Measurements from ENCODE around the gene SLC37A2.

DNA sequence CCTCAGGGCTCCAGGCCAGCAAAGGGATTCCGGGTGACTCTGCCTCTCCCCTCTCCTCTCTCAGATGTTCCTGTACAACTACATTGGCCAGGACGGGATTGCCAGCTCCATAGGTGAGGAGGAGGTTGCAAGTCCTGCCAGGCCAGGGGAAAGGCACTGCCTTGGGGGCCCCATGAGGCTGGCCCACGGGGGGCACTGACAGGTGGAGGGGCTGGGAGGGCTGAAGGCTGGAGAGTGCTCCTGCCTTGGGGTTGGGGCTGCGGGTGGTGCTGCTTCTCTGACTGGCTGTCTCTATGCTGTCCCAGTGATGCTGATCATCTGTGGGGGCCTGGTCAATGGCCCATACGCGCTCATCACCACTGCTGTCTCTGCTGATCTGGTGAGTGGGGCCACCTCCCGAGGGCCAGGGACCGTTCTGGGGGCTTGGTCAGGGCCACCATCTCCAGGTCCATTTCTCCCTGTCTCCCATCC lies 21.7 kb downstream of the SLC37A2 start:
- TF ChIP-seq, protein P1, sequence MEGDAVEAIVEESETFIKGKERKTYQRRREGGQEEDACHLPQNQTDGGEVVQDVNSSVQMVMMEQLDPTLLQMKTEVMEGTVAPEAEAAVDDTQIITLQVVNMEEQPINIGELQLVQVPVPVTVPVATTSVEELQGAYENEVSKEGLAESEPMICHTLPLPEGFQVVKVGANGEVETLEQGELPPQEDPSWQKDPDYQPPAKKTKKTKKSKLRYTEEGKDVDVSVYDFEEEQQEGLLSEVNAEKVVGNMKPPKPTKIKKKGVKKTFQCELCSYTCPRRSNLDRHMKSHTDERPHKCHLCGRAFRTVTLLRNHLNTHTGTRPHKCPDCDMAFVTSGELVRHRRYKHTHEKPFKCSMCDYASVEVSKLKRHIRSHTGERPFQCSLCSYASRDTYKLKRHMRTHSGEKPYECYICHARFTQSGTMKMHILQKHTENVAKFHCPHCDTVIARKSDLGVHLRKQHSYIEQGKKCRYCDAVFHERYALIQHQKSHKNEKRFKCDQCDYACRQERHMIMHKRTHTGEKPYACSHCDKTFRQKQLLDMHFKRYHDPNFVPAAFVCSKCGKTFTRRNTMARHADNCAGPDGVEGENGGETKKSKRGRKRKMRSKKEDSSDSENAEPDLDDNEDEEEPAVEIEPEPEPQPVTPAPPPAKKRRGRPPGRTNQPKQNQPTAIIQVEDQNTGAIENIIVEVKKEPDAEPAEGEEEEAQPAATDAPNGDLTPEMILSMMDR (conservative IDR thresholded peaks at IDR 0.05; ENCODE audit: low read depth, low read length) = no peak
- no peak for TF ChIP-seq EZH2 (IDR thresholded peaks at IDR 0.05; ENCODE audit: borderline replicate concordance, low read depth, low read length, poor library complexity, severe bottlenecking)

Measured in A673 (cell line).